Lower lobe of right lung (tissue), 2 donors: ENCODE data around the gene PIGN. TPM values are rescaled to one million over a fixed set of nuclear protein-coding genes. Genes with fewer than 3 reads are reported as not detected.

Experiments
- ATAC-seq, 2 donors: fragments of 200-7000 bp; cut with Tn5 transposase; one replicate each; pipeline ENCODE4 v1.9.1; 2020 to 2022; ENCODE audit warnings: mild to moderate bottlenecking in 2 of 2, moderate library complexity in 2 of 2
- DNase-seq: peaks from one replicate; pipeline ENCODE4 v3.0.0-alpha.2; 2020
- H3K27ac ChIP-seq: fragments of 200-600 bp; one replicate; pipeline ENCODE4 v1.8.0; 2022
- H3K27me3 ChIP-seq: fragments of 200-600 bp; one replicate; pipeline ENCODE4 v1.8.0; 2022; ENCODE audit warnings: low read depth
- H3K36me3 ChIP-seq: fragments of 200-600 bp; one replicate; pipeline ENCODE4 v1.8.0; 2022; ENCODE audit warnings: mild to moderate bottlenecking
- H3K4me1 ChIP-seq: fragments of 200-600 bp; one replicate; pipeline ENCODE4 v1.8.0; 2022
- H3K4me3 ChIP-seq: fragments of 200-600 bp; one replicate; pipeline ENCODE4 v1.8.0; 2022; ENCODE audit warnings: mild to moderate bottlenecking
- H3K9me3 ChIP-seq: fragments of 200-600 bp; one replicate; pipeline ENCODE4 v1.8.0; 2022
- CTCF ChIP-seq: fragments of 200-600 bp; IDR thresholded peaks from one replicate; pipeline ENCODE4 v1.8.0; 2022; ENCODE audit warnings: antibody characterized with exemption, mild to moderate bottlenecking
- intact Hi-C: fragments of 100-400 bp; cut with DNase I; formaldehyde crosslinking; loops from one replicate; pipeline ENCODE4 v1.11.0; 2022
- total RNA-seq: library from RNA; stranded (reverse); fragmentation: NEBNext Ultra II Directional; extraction: Animal tissue kit (Norgen Biotek cat#: 25700); gene quantifications from one replicate; pipeline ENCODE4 v1.2.1, GENCODE V29; 2021
- donor health status: DM: no; HTN: yes; CAD: no; lungs with severe emphysema.

Gene PIGN
- total RNA-seq, 1 donor from 2014 or later: 25.9 TPM

GRCh38 chr18:62151068-62151771, 35.6 kb downstream of the PIGN start:
- Histone ChIP-seq H3K27me3 (no peaks in the 10 kb centered on the region), H3K9me3 (no peaks in the 10 kb centered on the region), H3K36me3 (peaks cover 13% of the 10 kb centered on the region), H3K4me1 (no peaks in the 10 kb centered on the region), H3K27ac (no peak overlapping the region), H3K4me3 (no peak overlapping the region)
- no peak for ATAC-seq
- intact Hi-C loops: no loop called here
- DNase-seq: no peak
- TF ChIP-seq CTCF: no peak

- H3K36me3 ChIP-seq: peaks cover 26% of the 10 kb centered on the region
- intact Hi-C loops: no loop called here
- H3K27me3 ChIP-seq: no peaks in the 10 kb centered on the region
- no peak overlapping the region for H3K4me3 ChIP-seq
- H3K9me3 ChIP-seq: no peaks in the 10 kb centered on the region
- no peak for TF ChIP-seq CTCF
- no peaks in the 10 kb centered on the region for H3K4me1 ChIP-seq
- ATAC-seq (no peak), DNase-seq (no peak)
- H3K27ac ChIP-seq: no peak overlapping the region
Measured at GRCh38 chr18:62144338-62144737, 42.5 kb downstream of the PIGN start.

GRCh38 chr18:62140259-62140658, 46.6 kb downstream of the PIGN start:
- H3K27ac ChIP-seq: no peak overlapping the region
- H3K36me3 ChIP-seq: peaks cover 40% of the 10 kb centered on the region
- ATAC-seq (no peak), DNase-seq (no peak)
- no peaks in the 10 kb centered on the region for H3K4me1 ChIP-seq
- intact Hi-C loops: no loop called here
- no peak overlapping the region for H3K4me3 ChIP-seq
- no peaks in the 10 kb centered on the region for H3K27me3 ChIP-seq
- H3K9me3 ChIP-seq: no peaks in the 10 kb centered on the region
- no peak for TF ChIP-seq CTCF

- Histone ChIP-seq H3K27ac (no peak overlapping the region), H3K9me3 (no peaks in the 10 kb centered on the region), H3K36me3 (peaks cover 26% of the 10 kb centered on the region), H3K4me3 (no peak overlapping the region), H3K4me1 (no peaks in the 10 kb centered on the region), H3K27me3 (no peaks in the 10 kb centered on the region)
- TF ChIP-seq CTCF: no peak
- DNase-seq: no peak
- intact Hi-C loops: no loop called here
- ATAC-seq: no peak
Measured at GRCh38 chr18:62138461-62139235, 48.2 kb downstream of the PIGN start.

- no peaks in the 10 kb centered on the region for H3K9me3 ChIP-seq
- peak; percentile 64 to 78 for ATAC-seq
- TF ChIP-seq CTCF: peak; percentile 91
- no peak for DNase-seq
- no peaks in the 10 kb centered on the region for H3K36me3 ChIP-seq
- intact Hi-C loops: no loop called here
- H3K27me3 ChIP-seq: no peaks in the 10 kb centered on the region
- H3K4me3 ChIP-seq: no peak overlapping the region
- no peaks in the 10 kb centered on the region for H3K4me1 ChIP-seq
- no peak overlapping the region for H3K27ac ChIP-seq
Measured at GRCh38 chr18:62131301-62131909, 55.5 kb downstream of the PIGN start.
